Measurements from ENCODE around the gene RAC3. TPM values are rescaled to one million over a fixed set of nuclear protein-coding genes. Genes with fewer than 3 reads are reported as not detected.

The RAC3 gene
- total and polyA plus RNA-seq, 4 donors = 0.63 to 6.3 (median 3.3) TPM

DNA sequence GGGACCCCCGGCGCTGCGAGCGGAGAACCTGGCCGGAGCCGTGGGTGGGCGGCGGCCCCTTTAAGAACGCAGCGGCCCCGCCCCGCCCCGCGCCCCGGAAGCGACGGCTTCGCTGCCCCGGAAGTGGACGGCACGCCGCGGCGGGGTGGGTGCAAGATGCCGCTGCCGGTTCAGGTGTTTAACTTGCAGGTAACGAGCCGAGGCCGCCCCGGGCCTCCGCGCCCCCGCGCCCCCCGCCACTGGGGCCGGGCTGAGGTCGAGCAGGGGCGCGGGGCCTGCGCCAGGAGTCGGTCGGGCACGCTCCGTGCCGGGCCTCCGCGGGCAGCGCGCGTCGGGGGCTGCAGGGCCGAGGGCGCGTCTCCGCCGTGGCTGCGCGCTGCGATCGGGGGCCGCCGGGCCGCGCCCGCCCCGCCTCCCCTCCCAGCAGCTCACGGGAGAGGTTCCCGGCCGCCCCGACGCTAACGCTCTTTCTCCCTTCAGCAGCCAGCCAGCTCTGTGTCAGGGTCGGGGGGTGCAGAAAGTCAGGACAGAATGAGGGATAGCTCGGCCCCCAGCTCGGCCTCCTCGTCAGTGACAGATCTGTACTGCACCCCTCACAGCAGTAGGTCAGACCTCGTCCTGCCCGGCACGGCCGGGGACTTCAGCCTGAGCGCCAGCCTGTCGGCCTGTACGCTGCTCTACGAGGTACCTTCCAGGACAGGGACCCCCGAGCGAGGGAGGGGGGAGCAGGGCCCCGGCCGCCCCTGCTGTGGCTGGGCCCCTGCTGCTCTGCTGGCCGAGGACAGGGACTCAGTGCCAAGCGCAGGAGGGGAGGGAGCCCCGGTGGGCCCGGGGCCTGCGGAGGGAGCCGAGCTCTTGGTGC lies 20.5 kb downstream of the RAC3 start, which contains the start of the genes GPS1 and RFNG:
TSS of gene GPS1 (plus strand) at position 123 of the 862 bp plus-strand sequence. CDS start at position 157, 34 bp downstream.
TSS of gene RFNG (minus strand) at position 36 of the 862 bp plus-strand sequence. CDS start 45 bp downstream, outside the sequence.
- peak within 1 kb of the TSS; percentile 34 to 60 for H3K27ac ChIP-seq (ENCODE audit: low read depth in 1 of 2, low read length in 2 of 2)
- no peaks in the 10 kb centered on the region for H3K27me3 ChIP-seq (ENCODE audit: control insufficient read depth in 4 of 4, insufficient read depth in 4 of 4, low read length in 3 of 4)
- under 1% methylated on average over 94 of the region's 94 CpGs for WGBS
- peak within 1 kb of the TSS; percentile 82 to 94 (median 91) for H3K4me3 ChIP-seq (ENCODE audit: low read depth in 1 of 3, low read length in 3 of 3)
- no peak for TF ChIP-seq HNF4G (IDR thresholded peaks at IDR 0.05)
- TF ChIP-seq GABPA (IDR thresholded peaks at IDR 0.05 in 1 of 2, conservative IDR thresholded peaks at IDR 0.05 in 1 of 2) = peak; percentile 63 to 88
- H3K9ac ChIP-seq (ENCODE audit: low read depth in 1 of 2, low read length in 2 of 2) = peak within 1 kb of the TSS in 1 of 2 donors; percentile 49
- DNase-seq (ENCODE audit: low spot score) = peak; percentile 85
- H3K9me3 ChIP-seq (ENCODE audit: control insufficient read depth in 4 of 4, low read length in 3 of 4) = no peaks in the 10 kb centered on the region
- peaks cover 4 to 22% (median 13%) of the 10 kb centered on the region in 4 donors for H3K36me3 ChIP-seq (ENCODE audit: control insufficient read depth in 4 of 4, insufficient read depth in 3 of 4, low read depth in 1 of 4, low read length in 3 of 4)
- peaks cover 23 to 63% (median 53%) of the 10 kb centered on the region in 4 donors for H3K4me1 ChIP-seq (ENCODE audit: control insufficient read depth in 4 of 4, insufficient read depth in 4 of 4, low read length in 3 of 4)

DNA sequence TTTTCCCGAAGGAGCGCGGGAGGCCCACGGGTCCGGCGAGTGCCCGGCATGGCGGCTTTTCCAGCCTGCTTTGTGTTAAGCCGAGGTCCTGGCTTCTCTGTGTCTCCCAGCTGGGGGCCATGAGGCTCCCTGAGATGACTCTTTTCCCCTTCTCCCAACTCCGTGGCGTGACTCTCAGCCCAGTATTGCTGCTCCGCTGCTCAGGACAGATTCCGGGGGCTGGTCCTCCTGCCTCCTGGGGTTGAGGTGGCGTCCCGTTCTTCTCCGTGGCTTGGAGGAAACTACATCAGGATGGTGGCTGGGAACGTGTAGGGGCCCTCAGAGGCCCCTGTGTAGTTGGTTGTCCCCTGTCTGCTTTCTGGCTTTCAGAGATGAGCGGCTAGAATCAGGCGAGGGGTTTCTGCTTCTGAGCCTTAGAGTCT lies 21.2 kb downstream of the RAC3 start:
- Histone ChIP-seq H3K4me3 (ENCODE audit: low read depth in 1 of 3, low read length in 3 of 3) (peak overlapping the region; percentile 82 to 94 (median 91)), H3K9ac (ENCODE audit: low read depth in 1 of 2, low read length in 2 of 2) (peak overlapping the region in 1 of 2 donors; percentile 43), H3K36me3 (ENCODE audit: control insufficient read depth in 4 of 4, insufficient read depth in 3 of 4, low read depth in 1 of 4, low read length in 3 of 4) (peaks cover 4 to 27% (median 14%) of the 10 kb centered on the region in 4 donors), H3K27me3 (ENCODE audit: control insufficient read depth in 4 of 4, insufficient read depth in 4 of 4, low read length in 3 of 4) (no peaks in the 10 kb centered on the region), H3K4me1 (ENCODE audit: control insufficient read depth in 4 of 4, insufficient read depth in 4 of 4, low read length in 3 of 4) (peaks cover 23 to 57% (median 48%) of the 10 kb centered on the region in 4 donors), H3K9me3 (ENCODE audit: control insufficient read depth in 4 of 4, low read length in 3 of 4) (no peaks in the 10 kb centered on the region), H3K27ac (ENCODE audit: low read depth in 1 of 2, low read length in 2 of 2) (no peak overlapping the region)
- TF ChIP-seq RAD21 (IDR thresholded peaks at IDR 0.05) = no peak
- TF ChIP-seq ZBTB33 (IDR thresholded peaks at IDR 0.05) = no peak
- no peak for TF ChIP-seq HNF4G (IDR thresholded peaks at IDR 0.05)
- TF ChIP-seq FOXA2 (IDR thresholded peaks at IDR 0.05) = no peak
- TF ChIP-seq JUND (IDR thresholded peaks at IDR 0.05) = no peak
- TF ChIP-seq, protein P1, sequence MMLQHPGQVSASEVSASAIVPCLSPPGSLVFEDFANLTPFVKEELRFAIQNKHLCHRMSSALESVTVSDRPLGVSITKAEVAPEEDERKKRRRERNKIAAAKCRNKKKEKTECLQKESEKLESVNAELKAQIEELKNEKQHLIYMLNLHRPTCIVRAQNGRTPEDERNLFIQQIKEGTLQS (IDR thresholded peaks at IDR 0.05) = no peak
- TF ChIP-seq SP1 (IDR thresholded peaks at IDR 0.05) = no peak
- TF ChIP-seq MAX (IDR thresholded peaks at IDR 0.05) = no peak
- TF ChIP-seq REST (IDR thresholded peaks at IDR 0.05) = no peak
- no peak for TF ChIP-seq GABPA (IDR thresholded peaks at IDR 0.05 in 1 of 2, conservative IDR thresholded peaks at IDR 0.05 in 1 of 2)
- DNase-seq (ENCODE audit: low spot score) = no peak
- WGBS = 21% methylated on average over 19 of the region's 19 CpGs

All from liver (tissue), 9 donors.